GM12892 (cell line): ENCODE data around the gene HIVEP3.

Source experiments
- POLR2A ChIP-seq: IDR thresholded peaks from 2 replicates; pipeline ENCODE4 v1.6.1; 2011; ENCODE audit warnings: low read depth, low read length, control low read depth
- POLR2AphosphoS5 ChIP-seq: IDR thresholded peaks from 2 replicates; pipeline ENCODE4 v1.6.1; 2011; ENCODE audit warnings: low read depth, low read length, control low read depth
- TAF1 ChIP-seq: IDR thresholded peaks from 2 replicates; pipeline ENCODE4 v1.6.1; 2011; ENCODE audit warnings: low read depth, mild to moderate bottlenecking, control low read depth, low read length, borderline replicate concordance

GRCh38 chr1:41578712-41579335 is 339.9 kb downstream of the HIVEP3 start:
- TF ChIP-seq POLR2A (no peak), POLR2AphosphoS5 (no peak), TAF1 (no peak)
